Stimulated activated naive CD8-positive, alpha-beta T cell treated with anti-CD3 and anti-CD28 coated beads, Interleukin-15, amount 100 ng/mL, for 72 hours (primary cell): Measurements from ENCODE around the gene COASY.
"Not testable (repeated sequence)": the region's sequence is repeated elsewhere in the genome, so short reads cannot be mapped to it uniquely, and the experiment has no call there.

Source experiments
- ATAC-seq: fragments of 150-1000 bp; cut with Tn5 transposase; 2 replicates; pipeline ENCODE4 v1.10.0; 2021; ENCODE audit warnings: mild to moderate bottlenecking, moderate library complexity
- DNase-seq, 2 donors: peaks; one replicate each; pipeline ENCODE4 v3.0.0; 2021 to 2022
- H3K27ac Mint-ChIP-seq, 2 donors: one replicate each; pipeline ENCODE4 v1.8.0; 2022; ENCODE audit warnings: mild to moderate bottlenecking in 2 of 2, mixed read lengths in 2 of 2, moderate library complexity in 2 of 2
- H3K27me3 Mint-ChIP-seq: one replicate; pipeline ENCODE4 v1.8.0; 2022; ENCODE audit warnings: mixed read lengths
- H3K4me1 Mint-ChIP-seq: one replicate; pipeline ENCODE4 v1.8.0; 2022; ENCODE audit warnings: mild to moderate bottlenecking, mixed read lengths
- H3K4me3 Mint-ChIP-seq, 2 donors: one replicate each; pipeline ENCODE4 v1.8.0; 2022; ENCODE audit warnings: mild to moderate bottlenecking in 2 of 2, mixed read lengths in 2 of 2, moderate library complexity in 1 of 2
- H3K9me3 Mint-ChIP-seq, 2 donors: one replicate each; pipeline ENCODE4 v1.8.0; 2022; ENCODE audit warnings: mixed read lengths in 2 of 2

COASY gene

GRCh38 chr17:42522798-42523278 is 39.1 kb upstream of the COASY start:
- Mint-ChIP-seq H3K4me1 (peaks cover 16% of the 10 kb centered on the region), H3K9me3 (no peaks in the 10 kb centered on the region), H3K27me3 (peaks cover 19% of the 10 kb centered on the region), H3K27ac (peak overlapping the region in 1 of 2 donors; percentile 49), H3K4me3 (no peak overlapping the region)
- no peak for ATAC-seq
- DNase-seq, result no peak

GRCh38 chr17:42525221-42525620 is 36.7 kb upstream of the COASY start:
- DNase-seq, result no peak

DNA sequence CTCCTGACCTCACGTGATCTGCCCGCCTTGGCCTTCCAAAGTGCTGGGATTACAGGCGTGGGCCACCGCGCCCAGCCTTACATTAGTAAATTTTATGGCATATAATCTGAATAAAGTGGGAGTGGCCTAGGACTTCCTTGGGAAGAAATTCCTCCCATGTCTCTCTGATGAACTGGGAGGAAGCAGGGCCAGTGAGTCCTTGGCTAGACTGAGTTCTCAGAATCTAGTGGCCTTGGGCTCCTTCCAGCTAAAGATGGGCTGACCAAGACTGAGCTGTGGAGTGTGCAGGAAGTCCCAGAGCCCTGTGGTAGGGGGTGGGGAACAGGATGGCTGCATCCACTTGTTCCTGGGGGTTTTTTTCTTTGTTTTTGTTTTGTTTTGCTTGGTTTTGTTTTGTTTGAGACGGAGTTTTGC is 35.9 kb upstream of the COASY start:
- Mint-ChIP-seq H3K9me3 (no peaks in the 10 kb centered on the region), H3K27ac (no peak overlapping the region), H3K4me1 (peaks cover 46% of the 10 kb centered on the region), H3K27me3 (peaks cover 9% of the 10 kb centered on the region), H3K4me3 (no peak overlapping the region)
- ATAC-seq (no peak), DNase-seq (no peak)

More at GRCh38 chr17:42525221-42525620, 36.7 kb upstream of the COASY start:
- no peak overlapping the region for H3K4me3 Mint-ChIP-seq
- no peak for ATAC-seq
- no peak overlapping the region for H3K27ac Mint-ChIP-seq
- H3K4me1 Mint-ChIP-seq, result peaks cover 38% of the 10 kb centered on the region
- H3K9me3 Mint-ChIP-seq, result no peaks in the 10 kb centered on the region
- H3K27me3 Mint-ChIP-seq, result peaks cover 17% of the 10 kb centered on the region

GRCh38 chr17:42527932-42528331 is 34.0 kb upstream of the COASY start:
- peaks cover 56% of the 10 kb centered on the region for H3K4me1 Mint-ChIP-seq
- H3K9me3 Mint-ChIP-seq, result no peaks in the 10 kb centered on the region
- DNase-seq, result no peak
- ATAC-seq, result no peak
- no peak overlapping the region for H3K27ac Mint-ChIP-seq
- H3K4me3 Mint-ChIP-seq, result no peak overlapping the region
- H3K27me3 Mint-ChIP-seq, result no peaks in the 10 kb centered on the region

DNA sequence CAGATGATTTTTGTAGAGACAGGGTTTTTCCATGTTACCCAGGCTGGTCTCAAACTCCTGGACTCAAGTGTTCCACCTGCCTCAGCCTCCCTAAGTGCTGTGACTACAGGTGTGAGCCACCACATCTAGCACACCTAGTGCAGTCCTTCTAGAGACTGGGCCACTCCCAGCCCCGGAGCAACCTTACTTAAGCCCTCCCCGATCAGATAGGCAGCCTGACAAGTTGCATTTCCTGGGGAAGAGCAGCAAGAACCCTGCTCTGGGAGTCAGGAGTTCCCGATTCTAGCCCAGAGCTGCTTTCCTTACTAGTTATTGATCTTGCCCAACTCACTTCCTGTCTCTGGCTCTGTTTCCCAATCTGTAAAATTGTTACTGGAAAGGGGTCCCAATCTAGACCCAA is 32.9 kb upstream of the COASY start:
- H3K4me1 Mint-ChIP-seq, result peaks cover 52% of the 10 kb centered on the region
- H3K27ac Mint-ChIP-seq, result no peak overlapping the region
- no peak for DNase-seq
- H3K27me3 Mint-ChIP-seq, result peaks cover 9% of the 10 kb centered on the region
- ATAC-seq, result no peak
- peak overlapping the region in 1 of 2 donors; percentile 51 for H3K4me3 Mint-ChIP-seq
- no peaks in the 10 kb centered on the region for H3K9me3 Mint-ChIP-seq

DNA sequence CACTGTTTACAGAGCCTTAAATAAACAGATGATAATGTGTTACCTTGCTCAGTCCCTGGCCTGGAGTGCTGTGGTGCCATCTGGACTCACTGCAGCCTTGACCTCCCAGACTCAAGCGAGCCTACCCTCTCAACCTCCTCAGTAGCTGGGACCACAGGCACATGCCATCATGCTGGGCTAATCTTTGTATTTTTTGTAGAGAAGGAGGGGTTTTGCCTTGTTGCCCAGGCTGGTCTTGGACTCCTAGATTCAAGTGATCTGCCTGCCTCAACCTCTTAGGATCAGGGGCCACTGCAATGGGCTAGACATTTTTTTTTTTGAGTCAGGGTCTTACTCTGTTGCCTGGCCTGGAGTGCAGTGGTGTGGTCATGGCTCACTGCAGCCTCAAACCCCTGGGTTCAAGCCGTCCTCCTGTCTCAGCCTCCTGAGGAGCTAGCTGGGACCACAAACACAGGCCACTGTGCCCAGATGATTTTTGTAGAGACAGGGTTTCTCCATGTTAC is 30.9 kb upstream of the COASY start:
- peaks cover 55% of the 10 kb centered on the region for H3K4me1 Mint-ChIP-seq
- DNase-seq (no peak), ATAC-seq (no peak)
- peak overlapping the region in 1 of 2 donors; percentile 82 for H3K4me3 Mint-ChIP-seq
- H3K27ac Mint-ChIP-seq, result no peak overlapping the region
- no peaks in the 10 kb centered on the region for H3K9me3 Mint-ChIP-seq
- peaks cover 9% of the 10 kb centered on the region for H3K27me3 Mint-ChIP-seq

DNA sequence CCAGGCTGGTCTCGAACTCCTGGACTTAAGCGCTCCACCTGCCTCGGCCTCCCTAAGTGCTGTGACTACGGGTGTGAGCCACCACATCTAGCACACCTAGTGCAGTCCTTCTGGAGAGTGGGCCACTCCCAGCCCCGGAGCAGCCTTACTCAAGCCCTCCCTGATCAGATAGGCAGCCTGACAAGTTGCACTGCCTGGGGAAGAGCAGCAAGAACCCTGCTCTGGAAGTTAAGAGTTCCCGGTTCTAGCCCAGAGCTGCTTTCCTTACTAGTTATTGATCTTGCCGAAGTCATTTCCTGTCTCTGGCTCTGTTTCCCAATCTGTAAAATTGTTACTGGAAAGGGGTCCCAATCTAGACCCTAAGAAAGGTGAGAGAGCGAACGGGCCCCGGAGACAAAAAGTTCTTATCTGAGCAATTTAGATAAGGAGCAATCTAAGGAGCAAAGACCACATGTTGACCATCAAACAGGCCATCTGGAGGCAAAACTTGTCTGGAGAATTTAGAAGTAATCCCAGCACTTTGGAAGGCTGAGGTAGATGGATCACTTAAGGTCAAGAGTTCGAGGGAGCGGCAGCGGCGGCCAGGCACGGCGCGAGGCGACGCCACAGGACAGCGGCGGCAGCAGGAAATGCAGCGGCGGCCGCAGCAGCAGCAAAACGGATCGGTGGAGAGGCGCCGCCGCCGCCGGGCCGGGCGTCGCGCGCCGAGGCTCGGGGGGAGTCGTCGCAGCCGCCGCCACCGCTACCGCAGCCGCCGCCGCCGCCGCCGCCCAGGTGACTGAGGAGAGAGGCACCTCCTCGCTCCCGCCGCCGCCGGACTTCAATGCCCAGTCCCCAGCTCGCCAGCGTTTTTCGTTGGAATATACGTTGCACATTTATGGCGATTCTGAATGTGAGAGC is 30.2 kb upstream of the COASY start:
- H3K4me1 Mint-ChIP-seq, result peaks cover 58% of the 10 kb centered on the region

DNA sequence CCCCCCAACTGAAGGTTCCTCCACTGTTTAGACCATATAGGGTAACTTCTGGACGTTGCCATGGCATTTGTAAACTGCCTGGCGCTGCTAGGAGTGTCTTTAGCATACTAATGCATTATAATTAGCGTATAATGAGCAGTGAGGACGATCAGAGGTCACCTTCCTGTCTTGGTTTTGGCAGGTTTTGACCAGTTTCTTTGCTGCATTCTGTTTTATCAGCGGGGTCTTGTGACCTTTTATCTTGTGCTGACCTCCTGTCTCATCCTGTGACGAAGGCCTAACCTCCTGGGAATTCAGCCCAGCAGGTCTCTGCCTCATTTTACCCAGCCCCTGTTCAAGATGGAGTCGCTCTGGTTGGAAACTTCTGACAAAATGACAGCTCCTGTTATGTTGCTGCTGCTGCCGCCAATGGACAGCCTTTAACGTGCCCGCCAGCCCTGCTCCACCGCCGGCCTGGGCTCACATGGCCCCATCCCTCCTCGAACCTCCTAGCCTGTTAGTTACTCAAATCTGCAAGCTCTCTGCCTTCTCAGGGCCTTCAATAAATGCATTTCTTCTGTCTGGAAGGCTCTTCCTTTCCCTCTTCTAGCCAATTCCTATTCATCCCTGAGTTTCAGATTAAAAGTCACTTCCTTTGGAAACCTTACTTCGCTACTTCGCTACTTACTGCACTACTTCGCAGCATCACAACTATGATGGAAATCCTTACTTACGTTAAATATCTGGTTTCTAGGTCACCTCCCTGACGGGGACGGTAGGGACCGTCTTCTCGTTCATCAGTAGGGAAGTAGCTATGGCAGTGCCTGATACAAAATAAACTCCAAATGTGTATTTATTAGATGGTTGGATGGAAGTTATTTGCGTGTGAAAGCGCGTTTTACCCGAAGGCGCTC is 26.5 kb upstream of the COASY start:
- DNase-seq (no peak), ATAC-seq (peak; percentile 26)
- Mint-ChIP-seq H3K9me3 (no peaks in the 10 kb centered on the region), H3K27ac (peak overlapping the region; percentile 8 to 88), H3K4me3 (peak overlapping the region; percentile 66 to 92), H3K27me3 (peaks cover 9% of the 10 kb centered on the region), H3K4me1 (peaks cover 59% of the 10 kb centered on the region)

More for the DNA sequence above, 30.2 kb upstream of the COASY start:
- H3K27me3 Mint-ChIP-seq, result peaks cover 9% of the 10 kb centered on the region
- H3K4me3 Mint-ChIP-seq, result peak overlapping the region; percentile 82
- H3K9me3 Mint-ChIP-seq, result no peaks in the 10 kb centered on the region
- peak overlapping the region in 1 of 2 donors; percentile 68 for H3K27ac Mint-ChIP-seq
- peak; percentile 56 to 57 for DNase-seq
- peak; percentile 26 for ATAC-seq

GRCh38 chr17:42536048-42536371 is 25.9 kb upstream of the COASY start, which contains the start of gene NAGLU:
TSS of gene NAGLU (plus strand) at chr17:42536241. CDS start at chr17:42536273, 32 bp downstream.
- DNase-seq (peak; percentile 83 to 88), ATAC-seq (peak; percentile 93)
- Mint-ChIP-seq H3K9me3 (no peaks in the 10 kb centered on the region), H3K27ac (peak within 1 kb of the TSS; percentile 65 to 90), H3K4me1 (peaks cover 59% of the 10 kb centered on the region), H3K27me3 (peaks cover 9% of the 10 kb centered on the region), H3K4me3 (peak within 1 kb of the TSS; percentile 92)

DNA sequence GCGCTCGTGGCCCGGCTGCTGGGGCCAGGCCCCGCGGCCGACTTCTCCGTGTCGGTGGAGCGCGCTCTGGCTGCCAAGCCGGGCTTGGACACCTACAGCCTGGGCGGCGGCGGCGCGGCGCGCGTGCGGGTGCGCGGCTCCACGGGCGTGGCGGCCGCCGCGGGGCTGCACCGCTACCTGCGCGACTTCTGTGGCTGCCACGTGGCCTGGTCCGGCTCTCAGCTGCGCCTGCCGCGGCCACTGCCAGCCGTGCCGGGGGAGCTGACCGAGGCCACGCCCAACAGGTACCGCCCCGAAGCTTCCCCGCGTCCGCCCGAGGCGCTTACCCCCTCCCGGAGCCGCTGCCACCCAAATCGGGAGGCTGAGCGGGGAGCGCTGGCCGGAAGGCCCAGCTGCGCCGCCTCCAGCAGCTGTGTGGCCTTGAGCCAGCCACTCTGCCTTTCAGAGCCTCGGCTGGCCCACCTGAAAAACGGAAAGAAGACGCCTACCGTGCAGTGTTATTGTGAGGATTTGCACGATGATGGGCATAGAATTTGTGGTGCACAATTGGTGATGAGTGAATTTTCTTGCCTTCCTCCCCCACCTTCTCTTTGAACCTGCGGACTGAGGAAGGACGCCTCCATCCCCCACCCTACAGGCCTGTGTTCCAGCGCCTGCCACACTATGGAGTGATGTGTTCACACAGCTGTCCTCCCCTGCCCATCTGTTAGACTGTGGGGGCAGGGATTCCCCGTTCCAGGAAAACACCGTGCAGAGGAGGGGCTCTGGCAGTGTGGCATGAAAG is 25.4 kb upstream of the COASY start:
- peak; percentile 78 for ATAC-seq
- Mint-ChIP-seq H3K4me1 (peaks cover 59% of the 10 kb centered on the region), H3K27ac (peak overlapping the region; percentile 65 to 90), H3K4me3 (peak overlapping the region; percentile 90 to 92), H3K27me3 (peaks cover 9% of the 10 kb centered on the region), H3K9me3 (no peaks in the 10 kb centered on the region)
- peak; percentile 66 to 78 for DNase-seq

GRCh38 chr17:42537156-42537805 is 24.7 kb upstream of the COASY start:
- DNase-seq, result no peak
- no peak for ATAC-seq
- peaks cover 59% of the 10 kb centered on the region for H3K4me1 Mint-ChIP-seq
- peaks cover 9% of the 10 kb centered on the region for H3K27me3 Mint-ChIP-seq
- H3K9me3 Mint-ChIP-seq, result no peaks in the 10 kb centered on the region
- peak overlapping the region; percentile 90 to 92 for H3K4me3 Mint-ChIP-seq
- H3K27ac Mint-ChIP-seq, result no peak overlapping the region

GRCh38 chr17:42537826-42538451 is 24.0 kb upstream of the COASY start:
- peaks cover 63% of the 10 kb centered on the region for H3K4me1 Mint-ChIP-seq
- peak overlapping the region; percentile 70 to 92 for H3K4me3 Mint-ChIP-seq
- H3K27me3 Mint-ChIP-seq, result peaks cover 9% of the 10 kb centered on the region
- no peak overlapping the region for H3K27ac Mint-ChIP-seq
- DNase-seq, result no peak
- H3K9me3 Mint-ChIP-seq, result no peaks in the 10 kb centered on the region
- ATAC-seq, result no peak

DNA sequence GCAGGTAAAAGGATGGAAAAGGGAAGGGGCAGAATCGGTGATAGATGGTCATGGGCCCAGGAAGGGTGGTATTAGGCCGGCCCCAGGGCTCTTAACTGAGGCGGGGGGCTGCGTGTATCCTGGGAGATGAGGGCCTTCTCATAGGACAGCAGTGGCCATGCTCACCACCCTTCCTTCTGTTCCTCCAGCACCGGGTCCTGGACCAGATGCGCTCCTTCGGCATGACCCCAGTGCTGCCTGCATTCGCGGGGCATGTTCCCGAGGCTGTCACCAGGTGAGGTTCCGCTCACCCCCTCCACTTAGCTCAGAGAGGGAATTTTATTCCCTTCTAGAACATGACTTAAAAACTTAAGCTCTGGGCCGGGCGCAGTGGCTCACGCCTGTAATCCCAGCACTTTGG is 23.5 kb upstream of the COASY start:
- Mint-ChIP-seq H3K27ac (no peak overlapping the region), H3K27me3 (peaks cover 4% of the 10 kb centered on the region), H3K9me3 (no peaks in the 10 kb centered on the region), H3K4me3 (no peak overlapping the region), H3K4me1 (peaks cover 68% of the 10 kb centered on the region)
- no peak for ATAC-seq
- DNase-seq, result no peak

GRCh38 chr17:42540558-42540957 is 21.4 kb upstream of the COASY start:
- Mint-ChIP-seq H3K27ac (peak overlapping the region in 1 of 2 donors; percentile 38), H3K4me3 (peak overlapping the region; percentile 48 to 67), H3K4me1 (peaks cover 65% of the 10 kb centered on the region)
- not testable (repeated sequence) for H3K27me3 Mint-ChIP-seq, H3K9me3 Mint-ChIP-seq, DNase-seq, ATAC-seq
